ENCODE data around the gene HMX1. TPM values are rescaled to one million over a fixed set of nuclear protein-coding genes. Genes with fewer than 3 reads are reported as not detected.

Gene HMX1
- polyA plus RNA-seq, 1 of the 3 experiments (the other 2 are of a cell fraction): 0.20 TPM

DNA sequence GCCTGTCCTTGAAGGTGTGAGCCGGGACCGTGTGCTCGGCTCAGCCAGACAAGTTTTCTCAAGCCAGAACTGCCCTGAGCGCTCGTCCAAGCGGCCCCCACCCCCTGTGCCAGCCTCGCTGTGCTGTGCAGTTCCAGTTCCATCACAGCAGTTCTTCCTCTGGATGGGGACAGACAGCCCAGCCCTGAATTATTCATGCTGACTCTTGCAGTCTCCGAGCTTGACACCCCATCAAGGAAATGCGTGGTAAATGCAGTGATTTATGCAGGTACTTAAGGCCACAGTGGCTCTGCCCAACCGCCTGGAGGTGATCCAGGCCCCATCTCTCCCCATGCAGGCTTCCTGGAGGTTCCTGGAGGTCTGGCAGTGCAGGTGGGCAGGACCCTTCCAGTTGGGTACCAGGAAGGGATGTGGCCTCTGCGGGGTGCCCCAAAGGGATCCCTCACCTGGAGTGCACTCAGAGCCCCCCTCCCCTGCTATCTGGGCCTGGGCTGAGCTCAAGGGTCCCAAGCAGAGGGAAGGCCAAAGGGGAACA is 44.8 kb upstream of the HMX1 start (continued):
- TF ChIP-seq, protein P1, sequence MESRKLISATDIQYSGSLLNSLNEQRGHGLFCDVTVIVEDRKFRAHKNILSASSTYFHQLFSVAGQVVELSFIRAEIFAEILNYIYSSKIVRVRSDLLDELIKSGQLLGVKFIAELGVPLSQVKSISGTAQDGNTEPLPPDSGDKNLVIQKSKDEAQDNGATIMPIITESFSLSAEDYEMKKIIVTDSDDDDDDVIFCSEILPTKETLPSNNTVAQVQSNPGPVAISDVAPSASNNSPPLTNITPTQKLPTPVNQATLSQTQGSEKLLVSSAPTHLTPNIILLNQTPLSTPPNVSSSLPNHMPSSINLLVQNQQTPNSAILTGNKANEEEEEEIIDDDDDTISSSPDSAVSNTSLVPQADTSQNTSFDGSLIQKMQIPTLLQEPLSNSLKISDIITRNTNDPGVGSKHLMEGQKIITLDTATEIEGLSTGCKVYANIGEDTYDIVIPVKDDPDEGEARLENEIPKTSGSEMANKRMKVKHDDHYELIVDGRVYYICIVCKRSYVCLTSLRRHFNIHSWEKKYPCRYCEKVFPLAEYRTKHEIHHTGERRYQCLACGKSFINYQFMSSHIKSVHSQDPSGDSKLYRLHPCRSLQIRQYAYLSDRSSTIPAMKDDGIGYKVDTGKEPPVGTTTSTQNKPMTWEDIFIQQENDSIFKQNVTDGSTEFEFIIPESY (IDR thresholded peaks at IDR 0.05; ENCODE audit: borderline replicate concordance, low read depth): no peak
- TF ChIP-seq MXI1 (IDR thresholded peaks at IDR 0.05; ENCODE audit: low read depth, low read length) (no peak), USF2 (IDR thresholded peaks at IDR 0.05; ENCODE audit: borderline replicate concordance, low read depth, low read length) (no peak), SIN3A (IDR thresholded peaks at IDR 0.05; ENCODE audit: borderline replicate concordance, low read depth, low read length) (no peak), NRF1 (IDR thresholded peaks at IDR 0.05; ENCODE audit: low read depth, low read length) (no peak)
- TF ChIP-seq, protein P2, sequence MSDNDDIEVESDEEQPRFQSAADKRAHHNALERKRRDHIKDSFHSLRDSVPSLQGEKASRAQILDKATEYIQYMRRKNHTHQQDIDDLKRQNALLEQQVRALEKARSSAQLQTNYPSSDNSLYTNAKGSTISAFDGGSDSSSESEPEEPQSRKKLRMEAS (IDR thresholded peaks at IDR 0.05; ENCODE audit: low read depth): no peak
- TF ChIP-seq, protein P3, sequence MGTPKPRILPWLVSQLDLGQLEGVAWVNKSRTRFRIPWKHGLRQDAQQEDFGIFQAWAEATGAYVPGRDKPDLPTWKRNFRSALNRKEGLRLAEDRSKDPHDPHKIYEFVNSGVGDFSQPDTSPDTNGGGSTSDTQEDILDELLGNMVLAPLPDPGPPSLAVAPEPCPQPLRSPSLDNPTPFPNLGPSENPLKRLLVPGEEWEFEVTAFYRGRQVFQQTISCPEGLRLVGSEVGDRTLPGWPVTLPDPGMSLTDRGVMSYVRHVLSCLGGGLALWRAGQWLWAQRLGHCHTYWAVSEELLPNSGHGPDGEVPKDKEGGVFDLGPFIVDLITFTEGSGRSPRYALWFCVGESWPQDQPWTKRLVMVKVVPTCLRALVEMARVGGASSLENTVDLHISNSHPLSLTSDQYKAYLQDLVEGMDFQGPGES (IDR thresholded peaks at IDR 0.05; ENCODE audit: low read depth, low read length): no peak

DNA sequence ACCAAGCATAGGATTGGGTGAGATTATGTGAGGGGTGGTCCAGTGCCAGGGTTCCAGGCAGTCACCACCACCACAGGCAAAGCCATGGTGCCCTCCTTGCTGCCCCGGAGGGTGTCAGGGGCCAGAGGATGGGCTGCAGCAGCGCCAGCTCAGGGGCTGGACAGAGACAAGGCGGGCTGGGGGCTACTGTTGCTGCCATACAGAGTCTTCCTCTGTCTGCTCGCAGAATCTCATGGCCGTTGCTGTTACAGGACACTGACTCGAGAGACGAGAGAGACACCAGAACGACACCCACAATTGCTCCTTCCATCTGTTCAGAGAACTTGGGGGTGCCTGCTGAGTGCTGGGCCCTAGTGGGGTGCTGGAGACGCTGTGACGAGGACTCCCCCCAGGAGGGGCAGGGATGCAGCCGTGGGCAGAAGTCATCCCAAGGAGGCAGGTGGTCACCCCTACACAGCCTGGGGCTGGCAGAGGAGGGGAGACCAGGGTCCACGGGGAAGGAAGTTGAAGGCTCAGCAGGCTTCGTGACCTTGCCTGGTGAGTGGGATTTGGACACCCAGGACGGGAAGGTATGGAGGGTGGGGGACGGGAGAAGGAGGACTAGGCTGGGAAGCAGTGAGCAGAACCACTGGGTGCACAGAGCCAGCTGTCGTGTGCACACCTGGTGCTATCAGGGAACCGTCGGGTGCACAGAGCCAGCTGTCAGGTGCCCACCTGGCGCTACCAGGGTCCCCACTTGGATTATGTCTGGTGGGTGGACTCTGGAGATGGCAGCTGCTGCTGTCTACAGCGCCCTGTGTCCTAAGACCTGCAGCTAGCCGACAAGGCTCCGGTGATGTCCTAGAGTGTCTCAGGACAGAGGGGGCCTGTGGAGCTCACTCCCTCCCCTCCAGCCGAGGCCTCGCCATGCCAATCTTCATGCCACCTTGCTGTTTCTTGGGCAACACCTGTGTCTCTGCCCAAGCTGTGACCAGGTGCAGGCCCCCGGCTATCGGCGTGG is 43.9 kb upstream of the HMX1 start:
- Histone ChIP-seq H3F3A (replicated peaks; ENCODE audit: insufficient read depth) (no peaks in the 10 kb centered on the region), H3K4me3 (ENCODE audit: low read depth in 2 of 2, low read length in 1 of 2) (no peak overlapping the region), H3K9me2 (no peaks in the 10 kb centered on the region), H3K9ac (no peak overlapping the region), H3K79me2 (ENCODE audit: insufficient read depth) (no peaks in the 10 kb centered on the region), H3K4me1 (ENCODE audit: control insufficient read depth in 1 of 2, insufficient read depth in 2 of 2, low read depth in 1 of 2, low read length in 1 of 2) (peaks cover 0 to 15% of the 10 kb centered on the region in 2 experiments; a peak in 1 of 4 replicates), H3K9me3 (no peaks in the 10 kb centered on the region), H3K27ac (ENCODE audit: low read depth in 2 of 2, low read length in 1 of 2) (no peak overlapping the region), H3K27me3 (ENCODE audit: insufficient read depth) (no peaks in the 10 kb centered on the region), H4K20me1 (ENCODE audit: insufficient read depth) (no peaks in the 10 kb centered on the region), H3K36me3 (replicated peaks in 1 of 2; ENCODE audit: control insufficient read depth in 1 of 2, insufficient read depth in 2 of 2, low read length in 1 of 2) (no peaks in the 10 kb centered on the region), H2AFZ (ENCODE audit: low read depth) (no peak overlapping the region), H3K4me2 (no peak overlapping the region)
- 37% methylated on average over 12 of the region's 27 CpGs for WGBS (ENCODE audit: low lambda C conversion rate)
- CTCF ChIA-PET: interaction anchor here (1.4 to 5.8 kb wide), 5 partner anchors 13 to 443 kb away, joined by 3 to 89 read pairs (median 47); no protein-coding TSS in a partner anchor
- TF ChIP-seq RCOR1 (IDR thresholded peaks at IDR 0.05; ENCODE audit: low read length): no peak
- TF ChIP-seq GABPA (IDR thresholded peaks at IDR 0.05; ENCODE audit: low read depth): no peak
- POLR2A ChIA-PET: no interaction called here
- peak; percentile 10 for DNase-seq

Measured in SK-N-SH (cell line).